H1 (cell line): ENCODE data around the gene CHPF.

Experiments
- CTCF ChIP-seq, 3 experiments: IDR thresholded peaks; 1 replicate in 2 of 3; 2 replicates in 1 of 3; pipeline versions ENCODE4 v1.5.1 to v1.6.1; 2011; ENCODE audit warnings: low read length in 3 of 3, mild to moderate bottlenecking in 3 of 3, inconsistent platforms in 2 of 3, low read depth in 1 of 3, moderate library complexity in 1 of 3; ENCODE audit not compliant: insufficient read depth in 1 of 3; ENCODE audit errors: control extremely low read depth in 1 of 3
- FOSL1 ChIP-seq: IDR thresholded peaks from 2 replicates; pipeline ENCODE4 v1.6.1; 2011; ENCODE audit warnings: mild to moderate bottlenecking, low read depth, low read length, moderate library complexity; ENCODE audit not compliant: insufficient read depth
- POLR2AphosphoS5 ChIP-seq: IDR thresholded peaks from 2 replicates; pipeline ENCODE4 v1.6.1; 2011; ENCODE audit warnings: low read depth, low read length
- RXRA ChIP-seq: IDR thresholded peaks from 2 replicates; pipeline ENCODE4 v1.6.1; 2011; ENCODE audit warnings: low read depth, mild to moderate bottlenecking, low read length, moderate library complexity; ENCODE audit not compliant: insufficient read depth
- ZNF274 ChIP-seq: IDR thresholded peaks from 2 replicates; pipeline ENCODE4 v1.7.0; 2012; ENCODE audit warnings: low read length, borderline replicate concordance; ENCODE audit errors: extremely low read depth
- TF ChIP-seq, protein P1 (sequence below): IDR thresholded peaks from 2 replicates; pipeline ENCODE4 v1.6.1; 2012; ENCODE audit warnings: inconsistent platforms

- TF ChIP-seq RXRA (no peak), POLR2AphosphoS5 (no peak), ZNF274 (no peak), CTCF (IDR thresholded peaks at IDR 0.05; ENCODE audit: control extremely low read depth in 1 of 3, insufficient read depth in 1 of 3, low read depth in 1 of 3, low read length in 3 of 3) (no peak), FOSL1 (no peak)
- TF ChIP-seq, protein P1, sequence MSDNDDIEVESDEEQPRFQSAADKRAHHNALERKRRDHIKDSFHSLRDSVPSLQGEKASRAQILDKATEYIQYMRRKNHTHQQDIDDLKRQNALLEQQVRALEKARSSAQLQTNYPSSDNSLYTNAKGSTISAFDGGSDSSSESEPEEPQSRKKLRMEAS: no peak
Measured at GRCh38 chr2:219566640-219567039, 23.0 kb upstream of the CHPF start.
